Measurements from ENCODE around the gene TMEM208.

- TF ChIP-seq SIX5 (IDR thresholded peaks at IDR 0.05; ENCODE audit: low read depth, low read length) (no peak), CTCF (IDR thresholded peaks at IDR 0.05; ENCODE audit: control extremely low read depth in 1 of 3, insufficient read depth in 1 of 3, low read depth in 1 of 3, low read length in 3 of 3) (no peak), POLR2A (IDR thresholded peaks at IDR 0.05; ENCODE audit: control extremely low read depth in 1 of 2, low read depth in 2 of 2, low read length in 2 of 2) (peak in 1 of 2 experiments; percentile 67; a peak in 2 of 3 replicates), POLR2AphosphoS5 (IDR thresholded peaks at IDR 0.05; ENCODE audit: low read depth, low read length) (peak; percentile 39), SP1 (IDR thresholded peaks at IDR 0.05; ENCODE audit: low read depth, low read length) (no peak), JUN (IDR thresholded peaks at IDR 0.05; ENCODE audit: low read depth, low read length) (no peak), CHD7 (IDR thresholded peaks at IDR 0.05; ENCODE audit: insufficient replicate concordance, low read length) (no peak), RBBP5 (IDR thresholded peaks at IDR 0.05; ENCODE audit: borderline replicate concordance, low read depth, low read length) (no peak), ASH2L (IDR thresholded peaks at IDR 0.05; ENCODE audit: low read length) (no peak), TAF1 (IDR thresholded peaks at IDR 0.05; ENCODE audit: low read depth, low read length) (no peak), RNF2 (IDR thresholded peaks at IDR 0.05; ENCODE audit: borderline replicate concordance, low read depth, low read length, missing control alignments, poor library complexity, severe bottlenecking) (no peak), YY1 (IDR thresholded peaks at IDR 0.05; ENCODE audit: low read depth, low read length) (no peak), JUND (IDR thresholded peaks at IDR 0.05; ENCODE audit: low read length) (no peak), ZNF274 (IDR thresholded peaks at IDR 0.05; ENCODE audit: borderline replicate concordance, extremely low read depth, low read length) (no peak)
Observed at GRCh38 chr16:67230809-67231660, 4.1 kb downstream of the TMEM208 start.
